Activated gamma-delta T cell (primary cell): ENCODE data around the gene ZDHHC19.
"Not testable (repeated sequence)": the region's sequence is repeated elsewhere in the genome, so short reads cannot be mapped to it uniquely, and the experiment has no call there.

Source experiments
- DNase-seq: peaks from one replicate; lab custom pipeline; 2025; lab: John Stamatoyannopoulos, UW

The ZDHHC19 gene

DNA sequence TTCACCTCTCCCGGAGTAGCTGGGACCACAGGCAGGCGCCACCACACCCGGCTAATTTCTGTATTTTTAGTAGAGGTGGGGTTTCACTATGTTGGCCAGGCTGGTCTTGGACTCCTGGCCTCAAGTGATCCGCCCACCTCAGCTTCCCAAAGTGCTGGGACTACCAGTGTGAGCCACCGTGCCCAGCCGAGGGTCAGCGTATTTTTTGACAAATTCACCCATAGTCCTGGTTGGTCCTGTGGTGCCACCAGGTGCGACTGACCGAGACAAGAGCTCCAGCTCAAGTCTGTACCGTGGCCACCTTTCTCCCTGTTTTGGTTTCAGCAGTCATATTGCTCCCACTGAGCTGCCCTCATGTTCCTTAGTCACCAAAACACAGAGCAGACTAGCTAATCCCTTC, 13.9 kb upstream of the ZDHHC19 start:
- DNase-seq = no peak

DNA sequence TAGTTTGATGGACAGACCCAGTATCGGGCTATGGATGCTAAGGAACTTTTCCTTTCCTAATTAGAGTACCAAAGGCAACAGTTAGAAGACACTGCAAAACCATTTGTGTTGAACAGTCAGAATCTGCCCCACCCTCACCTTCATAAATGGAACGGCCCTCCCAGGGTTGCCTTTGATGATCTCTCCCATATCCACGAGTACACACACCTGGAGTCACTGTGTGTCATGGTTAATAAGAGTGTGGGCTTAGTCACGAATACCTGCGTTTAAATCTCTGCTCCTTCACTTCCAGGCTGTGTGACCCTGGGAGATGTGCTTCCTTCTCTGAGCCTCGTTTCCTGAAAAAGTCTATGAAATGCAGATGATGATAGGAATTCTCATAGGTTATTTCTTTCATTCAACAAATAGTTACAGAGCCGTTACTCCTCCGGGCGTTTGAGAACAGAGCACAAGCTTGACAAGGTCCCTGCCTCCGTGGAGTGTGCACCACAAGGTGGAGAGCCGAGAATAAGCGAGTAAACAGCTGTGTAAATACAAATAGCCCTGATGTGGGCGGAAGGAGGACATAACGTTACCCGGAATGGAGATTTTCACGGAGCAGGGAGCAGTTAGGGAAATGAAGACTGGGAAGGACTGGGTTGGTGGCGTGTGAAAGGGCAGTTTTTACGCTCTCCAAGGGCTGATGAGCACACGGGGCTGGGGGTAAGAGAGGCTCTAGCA, 11.8 kb upstream of the ZDHHC19 start:
- no peak for DNase-seq

DNA sequence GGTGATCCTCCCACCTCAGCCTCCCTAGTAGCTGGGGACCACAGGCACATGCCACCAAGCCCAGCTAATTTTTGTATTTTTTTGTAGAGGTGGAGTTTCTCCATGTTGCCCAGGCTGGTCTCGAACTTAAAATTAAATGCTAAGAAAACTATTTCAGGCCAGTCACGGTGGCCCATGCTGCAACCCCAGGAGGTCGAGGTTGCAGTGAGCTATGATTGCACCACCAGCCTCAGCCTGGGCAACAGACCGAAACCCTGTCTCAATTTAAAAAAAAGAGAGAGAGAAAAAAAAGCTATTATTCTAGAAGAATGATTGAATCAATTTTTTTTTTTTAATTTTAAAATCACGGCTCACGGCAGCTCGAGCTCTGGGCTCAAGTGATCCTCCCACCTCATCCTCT, 9.8 kb upstream of the ZDHHC19 start:
- no peak for DNase-seq

- DNase-seq = no peak
Measured at GRCh38 chr3:196220587-196220986, 9.4 kb upstream of the ZDHHC19 start.

GRCh38 chr3:196219970-196220311, 8.7 kb upstream of the ZDHHC19 start:
- no peak for DNase-seq

DNA sequence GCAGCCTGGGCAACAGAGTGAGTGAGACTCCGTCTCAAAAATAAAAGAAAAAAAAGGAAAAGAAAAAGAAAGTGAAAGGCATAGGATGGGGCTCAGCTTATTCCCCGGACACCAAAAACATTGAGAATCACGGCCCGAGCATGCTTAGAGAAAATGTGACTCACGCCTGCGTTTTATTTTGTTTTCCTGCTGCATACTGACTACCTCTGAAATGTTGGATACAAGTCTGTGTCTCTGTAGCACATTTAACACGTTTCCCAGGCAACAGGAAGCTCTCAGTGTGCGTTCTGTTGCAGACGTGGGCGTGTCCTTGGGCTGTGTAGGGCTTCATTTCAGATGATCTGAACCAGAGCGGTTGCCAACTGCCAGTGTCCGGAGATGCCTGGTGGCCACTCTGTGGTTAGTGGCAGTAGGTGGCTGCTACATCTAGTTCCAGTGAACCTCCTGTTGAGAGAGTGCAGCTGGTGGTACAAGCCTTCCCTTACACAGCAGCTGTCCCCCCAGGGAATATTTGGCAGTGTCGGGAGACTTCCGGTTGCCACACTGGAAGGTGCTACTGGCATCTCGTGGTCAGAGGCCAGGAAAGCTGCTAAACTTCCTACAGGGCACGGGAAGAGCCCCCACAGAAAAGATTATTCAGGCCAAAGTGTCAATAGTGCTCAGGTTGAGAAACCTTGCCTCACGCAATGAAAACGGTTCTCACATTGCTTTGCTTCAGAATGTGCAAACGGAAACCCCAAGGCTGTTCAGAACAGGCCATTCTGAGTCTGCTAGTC, 8.2 kb upstream of the ZDHHC19 start:
- DNase-seq = no peak

DNA sequence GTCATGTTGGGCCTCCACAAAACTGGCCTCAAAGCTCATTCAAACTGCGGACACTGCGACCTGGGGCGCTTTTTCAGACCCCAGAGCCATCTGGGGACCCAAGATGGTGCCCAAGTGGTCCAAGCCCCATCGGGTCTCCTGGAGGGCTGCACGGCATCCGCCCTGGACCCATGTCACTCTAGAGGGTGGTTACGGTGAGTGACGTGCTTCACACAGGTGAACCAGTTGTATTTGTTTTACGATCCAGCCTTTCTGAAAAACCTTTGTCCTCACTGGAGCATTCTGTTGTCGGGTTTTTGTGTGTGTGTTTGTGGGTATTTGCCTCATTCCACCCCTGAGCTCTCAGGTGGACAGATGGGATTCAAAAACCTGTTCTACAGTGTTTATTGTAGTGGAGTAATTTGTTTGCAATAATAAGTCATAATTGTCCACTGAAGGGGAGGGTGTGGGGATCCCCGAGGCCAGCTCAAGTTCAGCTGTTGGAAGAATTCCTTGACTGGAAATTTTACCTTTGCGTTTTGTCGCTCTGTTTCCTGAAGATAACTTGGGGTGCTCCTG, 7.0 kb upstream of the ZDHHC19 start:
- DNase-seq = no peak

DNA sequence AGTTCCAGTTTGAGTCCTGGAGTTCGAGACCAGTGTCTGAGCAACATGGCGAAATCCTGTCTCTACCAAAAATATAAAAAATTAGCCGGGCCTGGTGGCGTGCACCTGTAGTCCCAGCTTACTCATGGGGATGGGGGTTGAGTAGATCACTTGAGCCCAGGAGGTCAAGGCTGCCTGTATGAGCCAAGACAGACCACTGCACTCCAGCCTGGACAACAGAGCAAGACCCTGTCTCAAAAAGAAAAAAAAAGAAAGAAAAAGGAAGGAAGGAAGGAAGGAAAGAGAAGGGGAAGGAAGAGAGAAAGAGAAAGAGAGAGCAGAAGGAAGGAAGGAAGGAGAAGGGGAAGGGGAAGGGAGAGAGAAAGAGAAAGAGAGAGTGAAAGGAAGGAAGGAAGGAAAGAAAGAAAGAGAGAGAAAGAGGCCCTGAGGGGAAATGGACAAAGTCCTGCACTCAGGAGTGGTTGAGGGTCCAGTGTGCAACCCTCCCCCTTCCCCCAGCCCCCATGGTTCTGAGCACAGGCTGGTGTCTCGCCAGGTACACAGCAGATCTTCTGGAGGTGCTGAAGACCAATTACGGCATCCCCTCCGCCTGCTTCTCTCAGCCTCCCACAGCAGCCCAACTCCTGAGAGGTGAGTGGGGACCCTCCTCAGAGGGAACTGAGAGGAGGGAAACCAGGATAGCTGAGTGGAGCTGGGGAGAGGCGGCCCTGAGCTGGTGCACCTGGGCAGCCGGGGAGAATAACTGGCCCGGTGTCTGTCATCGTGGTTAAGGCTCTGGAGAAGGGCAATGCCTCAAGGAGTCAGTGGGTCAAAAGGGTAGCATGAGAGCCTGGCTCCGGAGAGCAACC, 6.3 kb upstream of the ZDHHC19 start:
- no peak for DNase-seq

GRCh38 chr3:196216681-196217211, 5.5 kb upstream of the ZDHHC19 start:
- DNase-seq = no peak

DNA sequence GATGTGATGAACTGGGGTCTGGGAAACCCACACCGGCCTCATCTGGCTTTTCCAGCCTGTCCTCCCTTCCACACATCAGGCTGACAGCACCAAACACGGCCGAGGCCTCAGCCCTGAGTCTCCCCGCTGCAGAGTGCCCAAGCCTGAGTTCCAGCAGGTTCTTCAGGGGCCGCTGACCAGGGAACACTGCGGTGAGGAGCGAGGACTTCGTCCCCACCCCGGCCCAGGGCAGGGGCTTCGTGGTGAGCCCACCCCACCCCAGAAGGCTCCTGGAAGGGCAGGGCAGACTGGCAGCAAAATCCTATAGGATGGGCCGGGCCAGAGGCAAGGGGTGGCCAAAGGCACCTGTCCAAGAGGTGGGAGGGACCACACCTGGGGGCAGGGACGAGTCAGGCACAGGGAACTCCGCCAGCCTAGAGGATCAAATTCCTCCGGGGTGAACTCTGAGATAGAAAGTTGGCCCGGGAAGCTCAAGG, 4.9 kb upstream of the ZDHHC19 start, which contains the start of gene SLC51A:
SLC51A (plus strand) TSS at position 446 of the 476 bp plus-strand sequence. CDS start 179 bp downstream, outside the sequence.
- no peak for DNase-seq

DNA sequence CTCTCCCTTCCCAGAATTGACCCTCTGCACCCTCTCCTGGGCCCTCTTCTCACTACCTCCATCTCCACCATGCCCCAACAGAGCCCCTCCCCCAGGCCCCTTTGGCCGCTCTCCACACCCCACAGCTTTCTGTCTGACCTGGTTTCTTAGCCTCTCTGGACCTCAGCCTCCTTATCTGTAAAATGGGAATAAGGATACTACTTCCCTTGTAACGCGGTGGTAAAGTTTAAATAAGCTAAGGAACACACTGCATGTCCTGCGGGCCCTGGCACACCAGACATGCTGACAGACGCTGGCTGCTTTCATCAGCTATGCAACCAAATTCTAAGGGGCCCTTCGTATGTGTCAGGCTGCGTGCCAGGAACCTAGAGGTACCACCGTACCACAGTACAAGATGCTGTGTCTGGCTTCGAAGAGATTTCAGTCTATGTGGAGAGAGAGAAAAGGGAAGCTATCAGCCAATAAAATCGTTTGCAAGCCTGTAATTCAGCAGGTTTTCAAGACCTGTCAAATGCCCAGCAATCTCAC, 4.4 kb upstream of the ZDHHC19 start:
- no peak for DNase-seq

DNA sequence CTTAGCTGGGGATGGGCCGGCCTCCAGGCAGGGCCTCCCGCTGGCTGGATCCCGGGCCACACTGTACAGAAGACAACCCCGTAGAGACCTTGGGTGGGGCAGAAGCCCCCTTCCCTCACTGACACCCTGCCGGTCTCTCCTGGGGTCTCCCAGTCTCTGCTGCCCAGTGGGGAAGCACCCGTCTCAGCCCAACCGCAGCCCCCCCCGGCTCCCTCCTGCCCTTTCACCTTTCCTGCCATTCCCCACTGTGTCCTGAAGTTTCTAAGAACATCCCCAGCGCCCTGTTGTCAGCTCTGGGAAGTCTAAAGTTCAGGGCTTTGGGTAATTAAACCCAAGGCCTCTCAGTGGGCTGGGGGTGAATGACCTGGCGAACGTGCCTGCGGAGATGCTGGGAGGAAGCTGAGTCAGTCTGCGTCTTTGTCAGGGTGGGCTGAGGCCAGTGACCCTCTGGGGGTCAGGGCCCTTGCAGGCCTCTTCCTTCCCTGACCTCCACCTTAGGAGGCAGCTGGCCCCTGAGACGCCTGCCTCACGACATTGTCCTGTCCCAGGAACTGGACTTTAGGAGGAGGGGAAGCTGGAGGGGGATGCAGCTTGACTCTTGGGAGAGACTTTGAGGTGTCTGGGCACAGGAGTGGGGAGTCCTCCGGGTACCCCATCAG, 3.7 kb upstream of the ZDHHC19 start:
- no peak for DNase-seq

DNA sequence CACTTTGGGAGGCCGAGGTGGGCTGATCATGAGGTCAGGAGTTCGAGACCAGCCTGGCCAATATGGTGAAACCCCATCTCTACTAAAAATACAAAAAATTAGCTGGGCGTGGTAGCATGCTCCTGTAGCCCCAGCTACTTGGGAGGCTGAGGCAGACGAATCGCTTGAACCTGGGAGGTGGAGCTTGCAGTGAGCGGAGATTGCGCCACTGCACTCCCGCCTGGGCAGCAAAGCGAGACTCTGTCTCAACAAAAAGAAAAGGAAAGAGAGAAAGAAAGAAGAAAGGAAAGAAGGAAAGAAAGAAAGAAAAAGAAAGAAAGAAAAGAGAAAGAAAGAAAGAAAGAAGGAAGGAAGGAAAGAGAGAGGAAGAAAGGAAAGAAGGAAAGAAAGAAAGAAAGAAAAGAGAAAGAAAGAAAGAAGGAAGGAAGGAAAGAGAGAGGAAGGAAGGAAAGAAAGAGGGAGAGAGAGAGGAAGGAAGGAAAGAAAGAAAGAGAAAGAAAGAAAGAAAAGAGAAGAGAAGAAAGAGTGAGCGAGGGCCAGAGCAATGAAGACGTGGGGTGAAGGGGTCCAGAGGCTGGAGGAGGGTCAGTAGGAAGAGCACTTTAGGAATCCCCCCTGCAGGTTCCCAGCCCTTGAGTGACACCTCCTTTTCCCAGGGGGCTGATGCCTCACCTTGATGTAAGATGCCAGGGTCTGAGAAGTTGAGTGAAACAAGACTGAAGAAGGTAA, 1.1 kb downstream of the ZDHHC19 start:
- DNase-seq = not testable (repeated sequence)

GRCh38 chr3:196208942-196209695, 2.1 kb downstream of the ZDHHC19 start:
- no peak for DNase-seq

GRCh38 chr3:196207833-196208607, 3.2 kb downstream of the ZDHHC19 start:
- DNase-seq = peak; percentile 36

DNA sequence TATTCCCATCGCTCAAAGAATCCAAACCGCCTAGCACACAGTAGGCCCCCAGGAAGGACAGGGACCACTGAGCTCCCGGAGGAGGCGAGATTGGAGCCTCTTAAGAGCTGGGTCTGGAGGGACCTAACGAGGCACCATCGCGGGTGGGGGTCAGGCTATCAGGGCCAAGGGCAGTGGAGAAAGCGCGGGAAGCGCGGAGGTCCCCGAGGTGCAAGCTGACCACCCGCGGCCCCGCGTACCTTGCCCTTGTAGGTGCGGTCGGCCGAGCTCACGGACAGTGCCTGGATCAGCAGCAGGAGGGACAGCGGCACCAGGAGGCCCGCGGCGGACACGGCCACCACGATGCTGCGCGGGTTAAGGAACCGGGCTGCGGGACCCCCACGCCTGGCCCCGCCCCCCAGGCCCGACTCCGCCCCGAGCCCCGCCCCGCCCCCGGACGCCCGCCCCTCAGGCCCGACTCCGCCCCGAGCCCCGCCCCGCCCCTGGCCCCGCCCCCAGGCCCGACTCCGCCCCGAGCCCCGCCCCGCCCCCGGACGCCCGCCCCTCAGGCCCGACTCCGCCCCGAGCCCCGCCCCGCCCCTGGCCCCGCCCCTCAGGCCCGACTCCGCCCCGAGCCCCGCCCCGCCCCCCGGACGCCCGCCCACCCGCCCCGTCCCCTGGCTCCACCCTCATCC, 3.9 kb downstream of the ZDHHC19 start:
- peak; percentile 38 for DNase-seq

- not testable (repeated sequence) for DNase-seq
Measured at GRCh38 chr3:196205442-196206205, 5.6 kb downstream of the ZDHHC19 start.
